HT-29 (cell line): ENCODE measurements around the gene PNPLA5. TPM values are rescaled to one million over a fixed set of nuclear protein-coding genes. Genes with fewer than 3 reads are reported as not detected.
"Not testable (repeated sequence)": the region's sequence is repeated elsewhere in the genome, so short reads cannot be mapped to it uniquely, and the experiment has no call there.

Experiments
- DNase-seq: peaks from one replicate; pipeline ENCODE4 v3.0.0-alpha.2; 2015; ENCODE audit warnings: low spot score
- total RNA-seq: library from RNA; depleted of rRNA; stranded (reverse); fragments of >200 nt; shearing (Covaris generic); gene quantifications from 2 replicates; pipeline ENCODE4 v1.2.3, GENCODE V29; 2014; rRNA removed

The PNPLA5 gene
- not detected in 2 replicates for total RNA-seq

GRCh38 chr22:43891360-43892182, at the start of gene PNPLA5:
Gene PNPLA5, minus strand, starts transcription at chr22:43892013. Its CDS starts 133 bp downstream, at chr22:43891880.
- no peak for DNase-seq

GRCh38 chr22:43941449-43941848, 49.6 kb upstream of the PNPLA5 start:
- no peak for DNase-seq

GRCh38 chr22:43931771-43932170, 40.0 kb upstream of the PNPLA5 start:
- no peak for DNase-seq

GRCh38 chr22:43928908-43929307, 37.1 kb upstream of the PNPLA5 start:
- no peak for DNase-seq

- DNase-seq: no peak
Observed at GRCh38 chr22:43928468-43928867, 36.7 kb upstream of the PNPLA5 start.

GRCh38 chr22:43926349-43926710, 34.5 kb upstream of the PNPLA5 start:
- DNase-seq: no peak

- no peak for DNase-seq
Observed at GRCh38 chr22:43925433-43926348, 33.9 kb upstream of the PNPLA5 start.

GRCh38 chr22:43924877-43925276, 33.1 kb upstream of the PNPLA5 start:
- DNase-seq: no peak

- peak; percentile 27 for DNase-seq
Observed at GRCh38 chr22:43923631-43924464, 32.0 kb upstream of the PNPLA5 start, which contains the start of gene PNPLA3. Gene PNPLA3, plus strand, starts transcription at chr22:43923805. Its CDS starts 107 bp downstream, at chr22:43923912.

GRCh38 chr22:43923191-43923590, 31.4 kb upstream of the PNPLA5 start:
- no peak for DNase-seq

GRCh38 chr22:43922123-43922522, 30.3 kb upstream of the PNPLA5 start:
- DNase-seq: no peak

GRCh38 chr22:43921370-43921769, 29.6 kb upstream of the PNPLA5 start:
- DNase-seq: peak; percentile 42

- no peak for DNase-seq
Observed at GRCh38 chr22:43919106-43919973, 27.5 kb upstream of the PNPLA5 start.

GRCh38 chr22:43917521-43917920, 25.7 kb upstream of the PNPLA5 start:
- DNase-seq: no peak

- no peak for DNase-seq
Observed at GRCh38 chr22:43911351-43911750, 19.5 kb upstream of the PNPLA5 start.

- DNase-seq: no peak
Observed at GRCh38 chr22:43910178-43910695, 18.4 kb upstream of the PNPLA5 start.

GRCh38 chr22:43909708-43910107, 17.9 kb upstream of the PNPLA5 start:
- DNase-seq: no peak

GRCh38 chr22:43905681-43906080, 13.9 kb upstream of the PNPLA5 start:
- DNase-seq: no peak

- DNase-seq: not testable (repeated sequence)
Observed at GRCh38 chr22:43904412-43904811, 12.6 kb upstream of the PNPLA5 start.

GRCh38 chr22:43903033-43903432, 11.2 kb upstream of the PNPLA5 start:
- not testable (repeated sequence) for DNase-seq
